H1 (cell line): ENCODE results near the gene MAGEC1. TPM values are rescaled to one million over a fixed set of nuclear protein-coding genes. Genes with fewer than 3 reads are reported as not detected.

Experiments used
- CTCF ChIA-PET: fragments of 300-600 bp; sonication (Branson Sonifier 250); formaldehyde crosslinking; loops from one replicate; lab custom pipeline; 2021; ENCODE audit not compliant: partially characterized antibody; lab: Charles Lee
- POLR2A ChIA-PET: fragments of 300-600 bp; sonication (Branson Sonifier 250); formaldehyde crosslinking; loops from one replicate; lab custom pipeline; 2021; ENCODE audit warnings: inconsistent platforms; ENCODE audit not compliant: partially characterized antibody; lab: Charles Lee
- DNase-seq, 2 experiments: peaks; one replicate each; pipeline versions ENCODE4 v3.0.0 to v3.0.0-alpha.2; 2010 to 2022; ENCODE audit warnings: low spot score in 2 of 2, low read depth in 1 of 2, mixed read lengths in 1 of 2
- FAIRE-seq: peaks from 2 replicates; lab custom pipeline; 2011; peaks lifted over from hg19 to GRCh38; lab: Jason Lieb, UNC
- H2AFZ ChIP-seq: 2 replicates; pipeline ENCODE4 v1.8.1; 2012; ENCODE audit warnings: low read length, inconsistent platforms
- H2AK5ac ChIP-seq: 2 replicates; pipeline ENCODE4 v1.6.1; 2013; ENCODE audit warnings: low read depth, low read length
- H2BK120ac ChIP-seq: replicated peaks from 2 replicates; pipeline ENCODE3; 2013; ENCODE audit warnings: low read depth, low read length, inconsistent platforms
- H2BK12ac ChIP-seq: 2 replicates; pipeline ENCODE4 v1.6.1; 2013; ENCODE audit warnings: low read depth, low read length
- H2BK15ac ChIP-seq: 2 replicates; pipeline ENCODE4 v1.6.1; 2013; ENCODE audit warnings: low read length
- H2BK20ac ChIP-seq: 2 replicates; pipeline ENCODE4 v1.6.1; 2013; ENCODE audit warnings: low read length
- H2BK5ac ChIP-seq: 2 replicates; pipeline ENCODE4 v1.6.1; 2013; ENCODE audit warnings: low read depth, low read length
- H3K14ac ChIP-seq: 2 replicates; pipeline ENCODE4 v1.6.1; 2013; ENCODE audit warnings: inconsistent platforms; ENCODE audit not compliant: insufficient read length
- H3K18ac ChIP-seq: 2 replicates; pipeline ENCODE4 v1.6.1; 2013; ENCODE audit warnings: low read length; ENCODE audit errors: extremely low read depth
- H3K23ac ChIP-seq: 2 replicates; pipeline ENCODE4 v1.6.1; 2013; ENCODE audit warnings: inconsistent platforms; ENCODE audit not compliant: insufficient read length
- H3K23me2 ChIP-seq: 2 replicates; pipeline ENCODE4 v1.6.1; 2013; ENCODE audit warnings: low read depth, low read length
- H3K27ac ChIP-seq: 2 replicates; pipeline ENCODE4 v1.6.1; 2011; ENCODE audit warnings: low read depth, low read length, inconsistent platforms
- H3K27me3 ChIP-seq, 4 experiments: replicated peaks in 1 of 4; 1 replicate in 1 of 4; 2 replicates in 3 of 4; pipeline versions ENCODE4 v1.6.1 to v1.8.1; 2011 to 2013; ENCODE audit warnings: low read length in 3 of 4, mild to moderate bottlenecking in 3 of 4, inconsistent platforms in 2 of 4, mixed read lengths in 2 of 4, moderate library complexity in 1 of 4; ENCODE audit not compliant: control insufficient read depth in 3 of 4, insufficient read depth in 3 of 4; ENCODE audit errors: extremely low read depth in 1 of 4
- H3K36me3 ChIP-seq, 4 experiments: 2 replicates each; pipeline versions ENCODE4 v1.6.1 to v1.8.1; 2011 to 2013; ENCODE audit warnings: mild to moderate bottlenecking in 4 of 4, low read length in 3 of 4, moderate library complexity in 2 of 4, control low read depth in 1 of 4, inconsistent platforms in 1 of 4; ENCODE audit not compliant: insufficient read depth in 4 of 4, control insufficient read depth in 2 of 4
- H3K4ac ChIP-seq: replicated peaks from 2 replicates; pipeline ENCODE3; 2013; ENCODE audit warnings: low read length, low read depth, mixed read lengths, inconsistent platforms; ENCODE audit not compliant: insufficient read length
- H3K4me1 ChIP-seq, 4 experiments: replicated peaks in 1 of 4; 1 replicate in 1 of 4; 2 replicates in 3 of 4; pipeline versions ENCODE4 v1.6.1 to v1.8.1; 2011 to 2013; ENCODE audit warnings: low read length in 3 of 4, inconsistent platforms in 2 of 4, mixed read lengths in 1 of 4; ENCODE audit not compliant: insufficient read depth in 4 of 4, control insufficient read depth in 3 of 4
- H3K4me2 ChIP-seq, 2 experiments: 2 replicates each; pipeline versions ENCODE4 v1.6.1 to v1.8.1; 2011 to 2013; ENCODE audit warnings: low read depth in 2 of 2, low read length in 2 of 2, control low read depth in 1 of 2, inconsistent platforms in 1 of 2, mild to moderate bottlenecking in 1 of 2; ENCODE audit not compliant: insufficient read depth in 1 of 2
- H3K4me3 ChIP-seq, 4 experiments: fragments of 200-600, 300-600 bp in 1 of 4; sonication (generic), shearing (Covaris generic), sonication (Bioruptor Twin) in 1 of 4; 2 replicates each; pipeline versions ENCODE4 v1.5.1 to v1.8.1; 2011 to 2016; ENCODE audit warnings: low read length in 4 of 4, low read depth in 3 of 4, control low read depth in 2 of 4, inconsistent platforms in 2 of 4, mild to moderate bottlenecking in 2 of 4, mixed read lengths in 1 of 4, moderate library complexity in 1 of 4; ENCODE audit not compliant: insufficient read depth in 2 of 4; ENCODE audit errors: extremely low read depth in 1 of 4
- H3K56ac ChIP-seq: replicated peaks from 2 replicates; pipeline ENCODE3; 2013; ENCODE audit warnings: low read depth, mild to moderate bottlenecking, mixed read lengths, low read length, inconsistent platforms; ENCODE audit not compliant: insufficient read length
- H3K79me1 ChIP-seq: 2 replicates; pipeline ENCODE4 v1.6.1; 2013; ENCODE audit warnings: low read depth, low read length, control low read depth
- H3K79me2 ChIP-seq, 2 experiments: 2 replicates each; pipeline versions ENCODE4 v1.6.1 to v1.8.1; 2012 to 2013; ENCODE audit warnings: low read length in 2 of 2, mild to moderate bottlenecking in 2 of 2, inconsistent platforms in 1 of 2; ENCODE audit not compliant: insufficient read depth in 2 of 2, control insufficient read depth in 1 of 2
- H3K9ac ChIP-seq, 4 experiments: replicated peaks in 1 of 4; 1 replicate in 1 of 4; 2 replicates in 3 of 4; pipeline versions ENCODE4 v1.6.1 to v1.8.1; 2011 to 2013; ENCODE audit warnings: low read depth in 3 of 4, low read length in 3 of 4, control low read depth in 2 of 4, mild to moderate bottlenecking in 2 of 4, moderate library complexity in 2 of 4, inconsistent platforms in 1 of 4; ENCODE audit errors: extremely low read depth in 1 of 4
- H3K9me3 ChIP-seq, 2 experiments: 2 replicates each; pipeline versions ENCODE4 v1.6.1 to v1.8.1; 2012 to 2013; ENCODE audit warnings: mild to moderate bottlenecking in 2 of 2, moderate library complexity in 2 of 2, control low read depth in 1 of 2, inconsistent platforms in 1 of 2, low read depth in 1 of 2, low read length in 1 of 2, mixed read lengths in 1 of 2; ENCODE audit not compliant: insufficient read depth in 2 of 2
- H4K20me1 ChIP-seq, 2 experiments: replicated peaks in 1 of 2; 2 replicates each; pipeline versions ENCODE3 to v1.8.1; 2011 to 2013; ENCODE audit warnings: inconsistent platforms in 2 of 2, low read length in 2 of 2, mild to moderate bottlenecking in 1 of 2; ENCODE audit not compliant: insufficient read depth in 2 of 2, control insufficient read depth in 1 of 2
- H4K5ac ChIP-seq: 2 replicates; pipeline ENCODE4 v1.6.1; 2013; ENCODE audit warnings: low read length, low read depth, mixed read lengths, inconsistent platforms; ENCODE audit not compliant: insufficient read length
- H4K8ac ChIP-seq: 2 replicates; pipeline ENCODE4 v1.8.0; 2013; ENCODE audit warnings: mild to moderate bottlenecking, moderate library complexity, low read length, inconsistent platforms; ENCODE audit not compliant: insufficient read depth; ENCODE audit errors: extremely low read depth
- H4K91ac ChIP-seq: replicated peaks from 2 replicates; pipeline ENCODE3; 2013; ENCODE audit warnings: low read length, mixed read lengths, inconsistent platforms; ENCODE audit not compliant: insufficient read length
- RXRA ChIP-seq: IDR thresholded peaks from 2 replicates; pipeline ENCODE4 v1.6.1; 2011; ENCODE audit warnings: low read depth, mild to moderate bottlenecking, low read length, moderate library complexity; ENCODE audit not compliant: insufficient read depth
- WGBS, 2 experiments: shearing (Covaris generic) in 1 of 2; methylation state at CpG; one replicate each; pipeline versions ENCODE4 v1.1.6 to v1.1.7; 2013 to 2015; ENCODE audit warnings: low lambda C conversion rate in 2 of 2, mixed read lengths in 2 of 2, inconsistent platforms in 1 of 2, low coverage in 1 of 2, missing lambda C conversion rate in 1 of 2; ENCODE audit not compliant: insufficient replicate concordance in 2 of 2, insufficient coverage in 1 of 2, insufficient read length in 1 of 2; ENCODE audit errors: extremely low coverage in 1 of 2, missing lambda C conversion rate in 1 of 2; 5-methylcytosine and 5-hydroxymethylcytosine counted together
- polyA plus RNA-seq, 7 experiments: library from polyadenylated mRNA; depleted of rRNA in 3 of 7; stranded (reverse) in 5 of 7; unstranded in 2 of 7; fragments of >200 nt in 5 of 7; fragments of 200-250 nt in 2 of 7; gene quantifications; 1 replicate in 5 of 7; 2 replicates in 1 of 7; 4 replicates in 1 of 7; pipeline versions ENCODE4 v1.2.1 to v1.2.3, GENCODE V29; 2011 to 2013; ENCODE audit warnings: missing spikeins in 2 of 7, mixed read lengths in 2 of 7
- total RNA-seq: library from RNA; stranded (reverse); fragmentation: NEBNext Ultra II Directional; extraction: Animal tissue kit (Norgen Biotek cat#: 25700); gene quantifications from 2 replicates; pipeline ENCODE4 v1.2.1, GENCODE V29; 2021

Gene MAGEC1
- total and polyA plus RNA-seq, 2 of the 8 experiments (the other 6 are each of a cell fraction or from before 2014, with no cell fraction given) = not detected

DNA sequence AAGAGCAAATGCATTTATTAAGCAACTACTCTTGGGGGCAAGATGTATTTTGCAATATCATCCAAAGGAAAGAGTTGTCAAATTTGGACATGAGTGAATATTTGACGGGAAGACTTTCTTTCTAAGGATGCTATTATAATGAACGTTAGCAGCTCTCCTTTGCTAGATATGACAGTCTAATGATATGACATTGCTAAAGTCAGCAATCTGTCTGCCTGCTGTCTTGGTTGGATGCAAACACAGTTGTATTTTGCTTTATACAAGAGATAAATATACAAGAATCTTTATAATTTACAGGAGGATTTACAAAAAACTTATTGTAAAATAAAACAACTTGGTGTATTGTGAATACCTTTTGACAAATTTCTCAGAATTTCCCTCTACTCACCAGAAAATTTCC lies 37.5 kb downstream of the MAGEC1 start:
- WGBS, 2 experiments = 95% methylated on average over 2 of the region's 2 CpGs; no CpG with 5 or more reads in 1 of the 2 experiments
- POLR2A ChIA-PET = no interaction called here
- no peak for TF ChIP-seq RXRA

More for the DNA sequence above, 37.5 kb downstream of the MAGEC1 start:
- Histone ChIP-seq H3K4me2 (no peak overlapping the region), H3K79me1 (no peaks in the 10 kb centered on the region), H3K27me3 (no peaks in the 10 kb centered on the region), H4K91ac (no peak overlapping the region), H2BK5ac (no peak overlapping the region), H3K23ac (no peak overlapping the region), H3K56ac (no peak overlapping the region), H3K27ac (no peak overlapping the region), H3K4ac (no peak overlapping the region), H3K18ac (no peak overlapping the region), H2BK15ac (no peak overlapping the region), H3K36me3 (no peaks in the 10 kb centered on the region), H2BK20ac (no peak overlapping the region), H3K23me2 (no peaks in the 10 kb centered on the region), H4K5ac (no peak overlapping the region), H4K20me1 (no peaks in the 10 kb centered on the region), H3K4me1 (no peaks in the 10 kb centered on the region), H3K79me2 (no peaks in the 10 kb centered on the region), H2AFZ (no peak overlapping the region), H3K4me3 (no peak overlapping the region), H4K8ac (no peak overlapping the region), H3K9me3 (no peaks in the 10 kb centered on the region), H3K9ac (no peak overlapping the region), H3K14ac (no peak overlapping the region), H2BK12ac (no peak overlapping the region), H2BK120ac (no peak overlapping the region), H2AK5ac (no peak overlapping the region)
- no peak for DNase-seq
- FAIRE-seq = no peak
- CTCF ChIA-PET = no interaction called here
